ENCODE measurements around the gene SYNM.

The SYNM gene

GRCh38 chr15:99149366-99149765 is 44.5 kb downstream of the SYNM start:
- H3K36me3 ChIP-seq (ENCODE audit: control insufficient read depth, insufficient read depth, low read length, severe bottlenecking) = peaks cover 30% of the 10 kb centered on the region
- H3K27me3 ChIP-seq (replicated peaks; ENCODE audit: control insufficient read depth, insufficient read depth, low read length) = no peaks in the 10 kb centered on the region
- H3K9ac ChIP-seq (ENCODE audit: low read length) = no peak overlapping the region
- H3K4me1 ChIP-seq (ENCODE audit: control insufficient read depth, insufficient read depth, low read length) = peaks cover 7% of the 10 kb centered on the region
- no peaks in the 10 kb centered on the region for H3K9me3 ChIP-seq (ENCODE audit: control insufficient read depth, low read length)
- H3K4me3 ChIP-seq (ENCODE audit: low read length) = no peak overlapping the region
- no peak for DNase-seq (ENCODE audit: low read depth)

GRCh38 chr15:99151156-99151555 is 46.3 kb downstream of the SYNM start:
- Histone ChIP-seq H3K9me3 (ENCODE audit: control insufficient read depth, low read length) (no peaks in the 10 kb centered on the region), H3K4me3 (ENCODE audit: low read length) (no peak overlapping the region), H3K9ac (ENCODE audit: low read length) (no peak overlapping the region), H3K27me3 (replicated peaks; ENCODE audit: control insufficient read depth, insufficient read depth, low read length) (no peaks in the 10 kb centered on the region), H3K4me1 (ENCODE audit: control insufficient read depth, insufficient read depth, low read length) (peaks cover 3% of the 10 kb centered on the region), H3K36me3 (ENCODE audit: control insufficient read depth, insufficient read depth, low read length, severe bottlenecking) (peaks cover 34% of the 10 kb centered on the region)
- no peak for DNase-seq (ENCODE audit: low read depth)

GRCh38 chr15:99153026-99153535 is 48.2 kb downstream of the SYNM start:
- no peak for DNase-seq (ENCODE audit: low read depth)
- Histone ChIP-seq H3K9ac (ENCODE audit: low read length) (no peak overlapping the region), H3K36me3 (ENCODE audit: control insufficient read depth, insufficient read depth, low read length, severe bottlenecking) (peaks cover 37% of the 10 kb centered on the region), H3K9me3 (ENCODE audit: control insufficient read depth, low read length) (no peaks in the 10 kb centered on the region), H3K27me3 (replicated peaks; ENCODE audit: control insufficient read depth, insufficient read depth, low read length) (no peaks in the 10 kb centered on the region), H3K4me1 (ENCODE audit: control insufficient read depth, insufficient read depth, low read length) (peaks cover 3% of the 10 kb centered on the region), H3K4me3 (ENCODE audit: low read length) (no peak overlapping the region)

GRCh38 chr15:99154271-99154670 is 49.4 kb downstream of the SYNM start:
- no peak for DNase-seq (ENCODE audit: low read depth)
- Histone ChIP-seq H3K27me3 (replicated peaks; ENCODE audit: control insufficient read depth, insufficient read depth, low read length) (no peaks in the 10 kb centered on the region), H3K9me3 (ENCODE audit: control insufficient read depth, low read length) (no peaks in the 10 kb centered on the region), H3K4me1 (ENCODE audit: control insufficient read depth, insufficient read depth, low read length) (peaks cover 3% of the 10 kb centered on the region), H3K36me3 (ENCODE audit: control insufficient read depth, insufficient read depth, low read length, severe bottlenecking) (peaks cover 36% of the 10 kb centered on the region), H3K9ac (ENCODE audit: low read length) (no peak overlapping the region), H3K4me3 (ENCODE audit: low read length) (no peak overlapping the region)

- peaks cover 30% of the 10 kb centered on the region for H3K36me3 ChIP-seq (ENCODE audit: control insufficient read depth, insufficient read depth, low read length, severe bottlenecking)
- no peaks in the 10 kb centered on the region for H3K9me3 ChIP-seq (ENCODE audit: control insufficient read depth, low read length)
- H3K9ac ChIP-seq (ENCODE audit: low read length) = no peak overlapping the region
- peaks cover 3% of the 10 kb centered on the region for H3K4me1 ChIP-seq (ENCODE audit: control insufficient read depth, insufficient read depth, low read length)
- no peak overlapping the region for H3K4me3 ChIP-seq (ENCODE audit: low read length)
- H3K27me3 ChIP-seq (replicated peaks; ENCODE audit: control insufficient read depth, insufficient read depth, low read length) = no peaks in the 10 kb centered on the region
- DNase-seq (ENCODE audit: low read depth) = peak; percentile 54
Measured at GRCh38 chr15:99155961-99156443, 51.1 kb downstream of the SYNM start.

- H3K4me3 ChIP-seq (ENCODE audit: low read length) = no peak overlapping the region
- DNase-seq (ENCODE audit: low read depth) = no peak
- no peaks in the 10 kb centered on the region for H3K9me3 ChIP-seq (ENCODE audit: control insufficient read depth, low read length)
- H3K9ac ChIP-seq (ENCODE audit: low read length) = no peak overlapping the region
- peaks cover 32% of the 10 kb centered on the region for H3K36me3 ChIP-seq (ENCODE audit: control insufficient read depth, insufficient read depth, low read length, severe bottlenecking)
- no peaks in the 10 kb centered on the region for H3K27me3 ChIP-seq (replicated peaks; ENCODE audit: control insufficient read depth, insufficient read depth, low read length)
- H3K4me1 ChIP-seq (ENCODE audit: control insufficient read depth, insufficient read depth, low read length) = peaks cover 3% of the 10 kb centered on the region
Measured at GRCh38 chr15:99157456-99157855, 52.6 kb downstream of the SYNM start.

GRCh38 chr15:99158626-99159412 is 53.9 kb downstream of the SYNM start:
- Histone ChIP-seq H3K9ac (ENCODE audit: low read length) (no peak overlapping the region), H3K27me3 (replicated peaks; ENCODE audit: control insufficient read depth, insufficient read depth, low read length) (no peaks in the 10 kb centered on the region), H3K4me1 (ENCODE audit: control insufficient read depth, insufficient read depth, low read length) (peaks cover 3% of the 10 kb centered on the region), H3K9me3 (ENCODE audit: control insufficient read depth, low read length) (no peaks in the 10 kb centered on the region), H3K4me3 (ENCODE audit: low read length) (no peak overlapping the region), H3K36me3 (ENCODE audit: control insufficient read depth, insufficient read depth, low read length, severe bottlenecking) (peaks cover 43% of the 10 kb centered on the region)
- DNase-seq (ENCODE audit: low read depth) = no peak

- DNase-seq (ENCODE audit: low read depth) = no peak
- Histone ChIP-seq H3K9me3 (ENCODE audit: control insufficient read depth, low read length) (no peaks in the 10 kb centered on the region), H3K9ac (ENCODE audit: low read length) (no peak overlapping the region), H3K36me3 (ENCODE audit: control insufficient read depth, insufficient read depth, low read length, severe bottlenecking) (peaks cover 60% of the 10 kb centered on the region), H3K27me3 (replicated peaks; ENCODE audit: control insufficient read depth, insufficient read depth, low read length) (no peaks in the 10 kb centered on the region), H3K4me1 (ENCODE audit: control insufficient read depth, insufficient read depth, low read length) (peaks cover 9% of the 10 kb centered on the region), H3K4me3 (ENCODE audit: low read length) (no peak overlapping the region)
Measured at GRCh38 chr15:99163271-99164062, 58.6 kb downstream of the SYNM start.

GRCh38 chr15:99164119-99164518 is 59.2 kb downstream of the SYNM start:
- no peaks in the 10 kb centered on the region for H3K9me3 ChIP-seq (ENCODE audit: control insufficient read depth, low read length)
- no peak overlapping the region for H3K9ac ChIP-seq (ENCODE audit: low read length)
- DNase-seq (ENCODE audit: low read depth) = no peak
- H3K4me3 ChIP-seq (ENCODE audit: low read length) = no peak overlapping the region
- H3K4me1 ChIP-seq (ENCODE audit: control insufficient read depth, insufficient read depth, low read length) = peaks cover 12% of the 10 kb centered on the region
- H3K27me3 ChIP-seq (replicated peaks; ENCODE audit: control insufficient read depth, insufficient read depth, low read length) = no peaks in the 10 kb centered on the region
- peaks cover 54% of the 10 kb centered on the region for H3K36me3 ChIP-seq (ENCODE audit: control insufficient read depth, insufficient read depth, low read length, severe bottlenecking)

GRCh38 chr15:99165020-99165790 is 60.3 kb downstream of the SYNM start:
- Histone ChIP-seq H3K9ac (ENCODE audit: low read length) (no peak overlapping the region), H3K9me3 (ENCODE audit: control insufficient read depth, low read length) (no peaks in the 10 kb centered on the region), H3K27me3 (replicated peaks; ENCODE audit: control insufficient read depth, insufficient read depth, low read length) (no peaks in the 10 kb centered on the region), H3K36me3 (ENCODE audit: control insufficient read depth, insufficient read depth, low read length, severe bottlenecking) (peaks cover 51% of the 10 kb centered on the region), H3K4me1 (ENCODE audit: control insufficient read depth, insufficient read depth, low read length) (peaks cover 23% of the 10 kb centered on the region), H3K4me3 (ENCODE audit: low read length) (no peak overlapping the region)
- DNase-seq (ENCODE audit: low read depth) = no peak
